Measurements from ENCODE around the gene DCUN1D3. TPM values are rescaled to one million over a fixed set of nuclear protein-coding genes. Genes with fewer than 3 reads are reported as not detected.
A peak's percentile ranks its signal among the peaks of the same experiment; 100 is the strongest.
"Not testable (repeated sequence)": the region's sequence is repeated elsewhere in the genome, so short reads cannot be mapped to it uniquely, and the experiment has no call there.

DCUN1D3 gene, protein sequence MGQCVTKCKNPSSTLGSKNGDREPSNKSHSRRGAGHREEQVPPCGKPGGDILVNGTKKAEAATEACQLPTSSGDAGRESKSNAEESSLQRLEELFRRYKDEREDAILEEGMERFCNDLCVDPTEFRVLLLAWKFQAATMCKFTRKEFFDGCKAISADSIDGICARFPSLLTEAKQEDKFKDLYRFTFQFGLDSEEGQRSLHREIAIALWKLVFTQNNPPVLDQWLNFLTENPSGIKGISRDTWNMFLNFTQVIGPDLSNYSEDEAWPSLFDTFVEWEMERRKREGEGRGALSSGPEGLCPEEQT
- total RNA-seq, result 10.4 TPM

DNA sequence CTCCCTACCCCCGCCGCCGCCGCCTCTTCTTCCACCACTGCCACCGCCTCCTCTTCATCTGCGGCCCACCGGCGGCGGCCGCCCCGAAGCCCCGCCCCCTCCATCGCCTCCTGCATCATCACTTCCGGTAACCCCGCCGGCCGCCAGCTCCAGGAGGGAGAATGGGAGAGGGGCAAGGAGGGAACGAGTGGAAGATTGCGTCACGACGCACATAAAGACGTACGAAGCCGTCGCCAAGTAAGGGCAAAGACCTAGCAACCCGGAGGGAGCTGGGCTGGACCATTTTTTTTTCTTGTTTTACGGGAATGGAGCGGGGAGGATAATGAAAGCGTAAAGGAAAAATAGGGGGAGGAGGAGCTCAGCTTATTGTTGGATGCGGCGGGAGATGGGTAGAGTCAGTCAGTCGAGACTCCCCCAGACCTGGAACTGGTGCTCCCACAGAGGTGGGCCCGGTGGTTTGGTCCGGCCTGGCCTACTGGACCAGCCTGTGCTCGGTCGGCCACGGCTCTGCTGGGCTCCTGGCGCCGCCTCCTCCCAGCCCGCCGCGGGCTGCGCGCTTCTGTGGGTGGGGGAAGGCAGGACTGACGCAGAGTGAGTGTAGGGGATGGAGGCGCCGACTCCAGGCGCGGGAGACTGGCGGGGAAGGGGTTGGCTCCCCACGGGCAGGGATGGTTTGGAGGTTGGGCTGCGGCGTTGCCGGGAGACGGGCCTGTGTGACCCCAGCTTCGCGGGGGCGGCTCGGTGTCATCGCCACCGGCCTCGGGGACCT lies at the start of gene DCUN1D3, which contains the start of gene LYRM1:
Gene DCUN1D3, minus strand, starts transcription at position 60 of the 769 bp plus-strand sequence. CDS start 37,820 bp downstream, outside the sequence.
Gene LYRM1, plus strand, starts transcription at position 473 of the 769 bp plus-strand sequence. CDS start 14,785 bp downstream, outside the sequence.
- H3K4me1 ChIP-seq (ENCODE audit: control insufficient read depth in 3 of 3, insufficient read depth in 3 of 3, low read length in 3 of 3), result peaks cover 36 to 70% (median 46%) of the 10 kb centered on the region in 3 donors

DNA sequence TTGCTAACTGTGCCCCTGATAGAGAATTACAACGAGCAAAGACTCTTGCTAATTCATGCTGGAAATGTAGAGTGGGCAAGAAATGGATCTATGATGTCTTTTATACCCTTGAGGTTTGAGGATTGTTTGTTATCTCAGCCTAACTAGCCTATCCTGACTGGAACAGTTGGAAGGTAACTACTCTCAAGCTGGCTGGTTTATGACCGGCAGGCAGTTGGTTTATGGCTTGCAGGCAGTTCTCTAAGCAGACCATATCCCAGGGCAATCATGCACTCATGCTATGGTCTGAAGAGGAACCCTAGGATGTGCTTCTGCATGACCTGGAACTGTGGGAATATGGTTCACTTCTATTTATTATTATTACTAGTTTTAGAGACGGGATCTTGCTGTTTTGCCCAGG lies 49.5 kb upstream of the DCUN1D3 start:
- Histone ChIP-seq H3K27ac (ENCODE audit: low read depth, low read length) (no peak overlapping the region), H3K36me3 (ENCODE audit: control insufficient read depth in 3 of 3, insufficient read depth in 3 of 3, low read length in 3 of 3) (no peaks in the 10 kb centered on the region), H3K4me3 (ENCODE audit: low read length in 3 of 3) (no peak overlapping the region), H3K9me3 (ENCODE audit: control insufficient read depth in 3 of 3, low read length in 3 of 3) (no peaks in the 10 kb centered on the region), H3K9ac (ENCODE audit: low read depth in 1 of 3, low read length in 3 of 3) (no peak overlapping the region), H3K27me3 (ENCODE audit: control insufficient read depth in 3 of 3, insufficient read depth in 3 of 3, low read length in 3 of 3) (no peaks in the 10 kb centered on the region), H3K4me1 (ENCODE audit: control insufficient read depth in 3 of 3, insufficient read depth in 3 of 3, low read length in 3 of 3) (no peaks in the 10 kb centered on the region)

More for the DNA sequence above, at the start of gene DCUN1D3, which contains the start of gene LYRM1:
- H3K36me3 ChIP-seq (ENCODE audit: control insufficient read depth in 3 of 3, insufficient read depth in 3 of 3, low read length in 3 of 3), result peaks cover 0 to 10% (median 3%) of the 10 kb centered on the region in 3 donors
- H3K9me3 ChIP-seq (ENCODE audit: control insufficient read depth in 3 of 3, low read length in 3 of 3), result no peaks in the 10 kb centered on the region
- peak within 1 kb of the TSS; percentile 90 to 96 (median 91) for H3K9ac ChIP-seq (ENCODE audit: low read depth in 1 of 3, low read length in 3 of 3)
- H3K27ac ChIP-seq (ENCODE audit: low read depth, low read length), result peak within 1 kb of the TSS; percentile 98
- peak within 1 kb of the TSS; percentile 87 to 92 (median 89) for H3K4me3 ChIP-seq (ENCODE audit: low read length in 3 of 3)
- H3K27me3 ChIP-seq (ENCODE audit: control insufficient read depth in 3 of 3, insufficient read depth in 3 of 3, low read length in 3 of 3), result no peaks in the 10 kb centered on the region

DNA sequence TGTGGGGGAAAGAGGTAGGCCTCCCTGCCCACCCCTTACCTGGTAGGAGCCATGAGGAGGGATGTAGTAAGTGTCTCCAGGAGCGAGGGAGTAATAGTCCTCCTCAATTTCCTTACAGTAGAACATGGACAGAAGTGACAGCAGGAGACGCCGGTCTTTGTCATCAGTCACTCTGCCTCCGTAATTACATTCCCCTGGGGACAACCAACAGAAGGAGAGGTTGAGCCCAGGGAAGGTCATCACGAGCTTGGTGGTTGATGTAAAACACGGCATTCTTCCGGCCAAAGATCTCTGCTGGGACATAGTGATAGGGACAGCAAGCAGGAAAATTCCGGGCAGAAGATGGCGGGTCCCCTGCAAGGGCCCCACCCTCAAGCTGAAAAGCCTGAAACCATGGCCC lies 48.3 kb upstream of the DCUN1D3 start:
- H3K27me3 ChIP-seq (ENCODE audit: control insufficient read depth in 3 of 3, insufficient read depth in 3 of 3, low read length in 3 of 3), result no peaks in the 10 kb centered on the region

DNA sequence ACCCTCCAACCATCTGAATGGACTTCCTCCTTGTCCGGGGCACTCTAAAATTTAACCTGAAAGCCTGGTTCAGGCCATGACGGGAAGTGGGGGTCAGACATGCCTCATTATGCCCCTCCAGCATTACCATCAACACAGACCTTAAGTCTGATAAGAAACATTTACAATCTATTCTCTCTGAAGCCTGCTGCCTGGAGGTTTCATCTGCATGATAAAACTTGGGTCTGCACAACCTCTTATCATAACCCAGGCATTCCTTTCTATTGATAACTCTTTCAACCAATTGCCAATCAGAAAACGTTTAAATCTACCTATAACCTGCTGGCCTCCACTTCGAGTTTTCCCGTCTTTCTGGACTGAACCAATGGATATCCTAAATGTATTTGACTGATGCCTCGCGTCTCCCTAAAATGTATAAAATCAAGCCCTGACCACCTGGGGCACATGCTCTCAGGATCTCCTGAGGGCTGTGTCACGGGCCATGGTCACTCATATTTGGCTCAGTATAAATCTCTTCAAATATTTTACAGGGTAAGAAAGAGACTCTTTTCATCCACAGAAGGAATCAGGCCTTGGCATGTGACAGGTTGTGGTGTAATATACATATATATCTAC lies 46.0 kb upstream of the DCUN1D3 start:
- no peaks in the 10 kb centered on the region for H3K27me3 ChIP-seq (ENCODE audit: control insufficient read depth in 3 of 3, insufficient read depth in 3 of 3, low read length in 3 of 3)
- no peak overlapping the region for H3K27ac ChIP-seq (ENCODE audit: low read depth, low read length)
- no peak overlapping the region for H3K9ac ChIP-seq (ENCODE audit: low read depth in 1 of 3, low read length in 3 of 3)
- H3K9me3 ChIP-seq (ENCODE audit: control insufficient read depth in 3 of 3, low read length in 3 of 3), result no peaks in the 10 kb centered on the region
- no peaks in the 10 kb centered on the region for H3K36me3 ChIP-seq (ENCODE audit: control insufficient read depth in 3 of 3, insufficient read depth in 3 of 3, low read length in 3 of 3)
- no peaks in the 10 kb centered on the region for H3K4me1 ChIP-seq (ENCODE audit: control insufficient read depth in 3 of 3, insufficient read depth in 3 of 3, low read length in 3 of 3)
- no peak overlapping the region for H3K4me3 ChIP-seq (ENCODE audit: low read length in 3 of 3)

More for the DNA sequence above, 48.3 kb upstream of the DCUN1D3 start:
- no peak overlapping the region for H3K27ac ChIP-seq (ENCODE audit: low read depth, low read length)
- no peak overlapping the region for H3K4me3 ChIP-seq (ENCODE audit: low read length in 3 of 3)
- H3K9ac ChIP-seq (ENCODE audit: low read depth in 1 of 3, low read length in 3 of 3), result no peak overlapping the region
- no peaks in the 10 kb centered on the region for H3K9me3 ChIP-seq (ENCODE audit: control insufficient read depth in 3 of 3, low read length in 3 of 3)
- H3K36me3 ChIP-seq (ENCODE audit: control insufficient read depth in 3 of 3, insufficient read depth in 3 of 3, low read length in 3 of 3), result no peaks in the 10 kb centered on the region
- no peaks in the 10 kb centered on the region for H3K4me1 ChIP-seq (ENCODE audit: control insufficient read depth in 3 of 3, insufficient read depth in 3 of 3, low read length in 3 of 3)

DNA sequence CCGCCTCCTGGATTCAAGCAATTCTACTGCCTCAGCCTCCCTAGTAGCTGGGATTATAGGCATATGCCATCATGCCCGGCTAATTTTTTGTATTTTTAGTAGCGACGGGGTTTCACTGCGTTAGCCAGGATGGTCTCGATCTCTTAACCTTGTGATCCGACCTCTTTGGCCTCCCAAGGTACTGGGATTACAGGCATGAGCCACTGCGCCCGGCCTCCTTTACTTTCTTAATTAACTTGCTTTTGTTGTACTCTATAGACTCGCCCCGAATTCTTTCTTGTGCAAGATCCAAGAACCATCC lies 45.4 kb upstream of the DCUN1D3 start:
- H3K27me3 ChIP-seq (ENCODE audit: control insufficient read depth in 3 of 3, insufficient read depth in 3 of 3, low read length in 3 of 3); H3K9me3 ChIP-seq (ENCODE audit: control insufficient read depth in 3 of 3, low read length in 3 of 3); H3K36me3 ChIP-seq (ENCODE audit: control insufficient read depth in 3 of 3, insufficient read depth in 3 of 3, low read length in 3 of 3); H3K27ac ChIP-seq (ENCODE audit: low read depth, low read length); H3K4me3 ChIP-seq (ENCODE audit: low read length in 3 of 3); H3K9ac ChIP-seq (ENCODE audit: low read depth in 1 of 3, low read length in 3 of 3); H3K4me1 ChIP-seq (ENCODE audit: control insufficient read depth in 3 of 3, insufficient read depth in 3 of 3, low read length in 3 of 3): not testable (repeated sequence)

DNA sequence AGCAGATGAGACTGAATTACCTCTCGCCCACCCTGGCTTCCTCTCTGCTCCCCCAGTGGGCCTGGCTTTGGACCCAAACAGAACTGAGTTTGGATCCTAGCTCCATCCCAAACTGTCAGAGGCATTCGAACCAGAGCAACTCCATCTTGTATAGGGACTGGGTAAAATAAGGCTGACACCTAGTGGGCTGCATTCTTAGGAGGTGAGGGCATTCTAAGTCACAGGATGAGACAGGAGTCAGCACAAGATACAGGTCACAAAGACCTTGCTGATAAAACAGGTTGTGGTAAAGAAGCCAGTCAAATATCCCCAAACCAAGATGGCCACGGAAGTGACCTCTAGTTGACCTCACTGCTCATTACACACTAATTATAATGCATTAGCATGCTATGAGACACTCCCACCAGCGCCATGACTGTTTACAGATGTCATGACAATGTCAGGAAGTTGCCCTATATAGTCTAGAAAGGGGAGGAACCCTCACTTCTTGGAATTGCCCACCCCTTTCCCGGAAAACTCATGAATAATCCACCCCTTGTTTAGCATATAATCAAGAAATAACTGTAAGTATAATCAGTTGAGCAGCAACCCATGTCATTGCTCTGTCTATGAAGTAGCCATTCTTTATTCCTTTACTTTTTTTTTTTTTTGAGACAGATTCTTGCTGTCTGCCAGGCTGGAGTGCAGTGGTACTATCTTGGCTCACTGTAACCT lies 44.9 kb upstream of the DCUN1D3 start:
- Histone ChIP-seq H3K36me3 (ENCODE audit: control insufficient read depth in 3 of 3, insufficient read depth in 3 of 3, low read length in 3 of 3) (no peaks in the 10 kb centered on the region), H3K27me3 (ENCODE audit: control insufficient read depth in 3 of 3, insufficient read depth in 3 of 3, low read length in 3 of 3) (no peaks in the 10 kb centered on the region), H3K4me1 (ENCODE audit: control insufficient read depth in 3 of 3, insufficient read depth in 3 of 3, low read length in 3 of 3) (no peaks in the 10 kb centered on the region), H3K4me3 (ENCODE audit: low read length in 3 of 3) (no peak overlapping the region), H3K27ac (ENCODE audit: low read depth, low read length) (no peak overlapping the region), H3K9ac (ENCODE audit: low read depth in 1 of 3, low read length in 3 of 3) (no peak overlapping the region), H3K9me3 (ENCODE audit: control insufficient read depth in 3 of 3, low read length in 3 of 3) (no peaks in the 10 kb centered on the region)

DNA sequence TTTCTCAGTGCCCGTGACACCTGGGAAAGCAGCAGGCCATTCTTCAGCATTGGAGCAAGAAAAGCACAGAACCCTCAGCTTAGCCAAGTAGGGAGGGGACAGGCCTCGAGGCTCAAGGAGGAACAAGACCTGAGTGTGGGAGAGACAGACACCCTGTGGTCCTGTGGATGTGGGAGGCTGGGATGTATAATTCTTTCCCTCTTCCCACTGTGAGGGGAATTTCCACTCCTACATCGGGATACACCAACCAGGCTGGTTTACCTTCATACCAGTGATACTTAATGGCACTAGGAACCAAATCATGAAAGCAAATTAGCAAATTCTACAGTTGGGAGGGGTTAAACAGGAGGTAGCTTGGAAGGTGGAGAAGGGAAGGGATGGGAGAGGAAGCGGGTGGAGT lies 42.1 kb upstream of the DCUN1D3 start:
- H3K9ac ChIP-seq (ENCODE audit: low read depth in 1 of 3, low read length in 3 of 3), result no peak overlapping the region
- H3K27ac ChIP-seq (ENCODE audit: low read depth, low read length), result no peak overlapping the region
- H3K4me3 ChIP-seq (ENCODE audit: low read length in 3 of 3), result no peak overlapping the region
- H3K36me3 ChIP-seq (ENCODE audit: control insufficient read depth in 3 of 3, insufficient read depth in 3 of 3, low read length in 3 of 3), result no peaks in the 10 kb centered on the region
- no peaks in the 10 kb centered on the region for H3K4me1 ChIP-seq (ENCODE audit: control insufficient read depth in 3 of 3, insufficient read depth in 3 of 3, low read length in 3 of 3)
- H3K27me3 ChIP-seq (ENCODE audit: control insufficient read depth in 3 of 3, insufficient read depth in 3 of 3, low read length in 3 of 3), result no peaks in the 10 kb centered on the region
- no peaks in the 10 kb centered on the region for H3K9me3 ChIP-seq (ENCODE audit: control insufficient read depth in 3 of 3, low read length in 3 of 3)

DNA sequence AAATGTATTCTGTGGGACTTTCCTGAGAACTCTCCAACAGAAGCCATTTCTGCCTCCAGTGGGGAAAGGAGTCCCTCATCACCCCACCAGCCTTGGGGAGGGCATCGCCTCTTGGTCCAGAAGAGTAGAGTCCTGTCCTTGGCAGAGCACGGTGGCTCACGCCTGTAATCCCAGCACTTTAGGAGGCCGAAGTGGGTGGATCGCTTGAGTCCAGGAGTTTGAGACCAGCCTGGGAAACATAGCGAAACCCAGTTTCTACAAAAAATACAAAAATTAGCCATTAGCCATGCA lies 41.4 kb upstream of the DCUN1D3 start:
- Histone ChIP-seq H3K9me3 (ENCODE audit: control insufficient read depth in 3 of 3, low read length in 3 of 3) (no peaks in the 10 kb centered on the region), H3K9ac (ENCODE audit: low read depth in 1 of 3, low read length in 3 of 3) (no peak overlapping the region), H3K27me3 (ENCODE audit: control insufficient read depth in 3 of 3, insufficient read depth in 3 of 3, low read length in 3 of 3) (no peaks in the 10 kb centered on the region), H3K36me3 (ENCODE audit: control insufficient read depth in 3 of 3, insufficient read depth in 3 of 3, low read length in 3 of 3) (no peaks in the 10 kb centered on the region), H3K27ac (ENCODE audit: low read depth, low read length) (no peak overlapping the region), H3K4me3 (ENCODE audit: low read length in 3 of 3) (no peak overlapping the region), H3K4me1 (ENCODE audit: control insufficient read depth in 3 of 3, insufficient read depth in 3 of 3, low read length in 3 of 3) (no peaks in the 10 kb centered on the region)

DNA sequence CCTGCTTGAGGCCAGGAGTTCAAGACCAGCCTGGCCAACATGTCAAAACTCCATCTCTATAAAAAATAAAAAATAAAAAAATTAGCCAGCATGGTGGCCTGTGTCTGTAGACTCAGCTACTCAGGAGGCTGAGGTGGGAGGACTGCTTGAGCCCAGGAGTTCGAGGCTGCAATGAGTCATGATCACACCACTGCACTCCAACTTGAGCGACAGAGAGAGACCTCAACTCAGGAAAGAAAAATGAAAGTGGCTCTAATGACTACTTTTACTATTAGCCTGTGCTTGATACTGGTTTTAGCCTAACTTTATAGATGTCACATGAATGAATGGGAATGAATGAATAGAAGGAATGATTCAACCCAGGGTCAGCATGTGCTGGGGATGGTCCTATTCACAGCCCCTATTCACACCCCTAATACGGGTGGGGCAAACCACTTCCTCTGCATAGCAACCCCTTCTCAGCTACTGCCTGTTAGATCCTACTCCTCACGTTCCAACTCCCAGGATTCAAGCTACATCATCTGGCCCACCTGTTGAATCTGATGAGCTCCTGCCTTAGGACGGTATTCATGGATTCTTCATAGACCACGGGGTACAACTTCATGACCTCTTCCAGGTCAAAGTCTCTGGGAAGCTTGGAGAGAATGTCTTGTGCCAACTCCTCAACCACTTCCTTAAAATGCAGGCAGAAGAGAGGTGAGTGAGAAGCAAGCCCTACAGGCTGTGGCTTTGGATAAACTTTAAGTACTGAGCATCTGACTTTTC lies 40.9 kb upstream of the DCUN1D3 start:
- H3K9me3 ChIP-seq (ENCODE audit: control insufficient read depth in 3 of 3, low read length in 3 of 3), result no peaks in the 10 kb centered on the region

More for the DNA sequence above, 40.9 kb upstream of the DCUN1D3 start:
- H3K4me1 ChIP-seq (ENCODE audit: control insufficient read depth in 3 of 3, insufficient read depth in 3 of 3, low read length in 3 of 3), result no peaks in the 10 kb centered on the region
- H3K4me3 ChIP-seq (ENCODE audit: low read length in 3 of 3), result no peak overlapping the region
- H3K36me3 ChIP-seq (ENCODE audit: control insufficient read depth in 3 of 3, insufficient read depth in 3 of 3, low read length in 3 of 3), result no peaks in the 10 kb centered on the region
- no peak overlapping the region for H3K27ac ChIP-seq (ENCODE audit: low read depth, low read length)
- H3K9ac ChIP-seq (ENCODE audit: low read depth in 1 of 3, low read length in 3 of 3), result no peak overlapping the region
- no peaks in the 10 kb centered on the region for H3K27me3 ChIP-seq (ENCODE audit: control insufficient read depth in 3 of 3, insufficient read depth in 3 of 3, low read length in 3 of 3)
